ENCODE data around the gene ASXL2. TPM values are rescaled to one million over a fixed set of nuclear protein-coding genes. Genes with fewer than 3 reads are reported as not detected.

The ASXL2 gene
- total RNA-seq, 1 donor from 2014 or later = 25.8 TPM

- Mint-ChIP-seq H3K9me3 (ENCODE audit: unreplicated experiment) (peaks cover 2% of the 10 kb centered on the region), H3K4me3 (ENCODE audit: unreplicated experiment) (no peak overlapping the region), H3K27ac (ENCODE audit: unreplicated experiment) (no peak overlapping the region), H3K27me3 (ENCODE audit: low read depth, unreplicated experiment) (no peaks in the 10 kb centered on the region), H3K4me1 (ENCODE audit: low read depth, unreplicated experiment) (peaks cover 8% of the 10 kb centered on the region), H3K36me3 (ENCODE audit: low read depth, unreplicated experiment) (peaks cover 5% of the 10 kb centered on the region)
- TF ChIP-seq CTCF (IDR thresholded peaks at IDR 0.05; ENCODE audit: insufficient read depth, low read depth, low read length) (no peak), EZH2 (IDR thresholded peaks at IDR 0.05; ENCODE audit: insufficient read depth, low read length) (no peak)
- H3K4me2 ChIP-seq (ENCODE audit: low read length) = no peak overlapping the region
- H4K20me1 ChIP-seq (ENCODE audit: insufficient read depth, low read length) = peaks cover 64% of the 10 kb centered on the region
- H2AFZ ChIP-seq (ENCODE audit: low read depth, low read length) = no peak overlapping the region
- H3K79me2 ChIP-seq (ENCODE audit: insufficient read depth, low read length) = peaks cover 17% of the 10 kb centered on the region
- no peak for FAIRE-seq
- no peaks in the 10 kb centered on the region for H3K27me3 ChIP-seq (ENCODE audit: insufficient read depth, low read length)
- H3K9ac ChIP-seq (ENCODE audit: low read length) = no peak overlapping the region
- no peak overlapping the region for H3K27ac ChIP-seq (ENCODE audit: low read depth, low read length)
- H3K9me3 ChIP-seq (ENCODE audit: insufficient read depth, low read depth, low read length) = no peaks in the 10 kb centered on the region
- H3K4me3 ChIP-seq (ENCODE audit: insufficient read depth, low read depth, low read length) = no peak overlapping the region
- no peaks in the 10 kb centered on the region for H3K4me1 ChIP-seq (ENCODE audit: insufficient read depth, low read length)
- no peaks in the 10 kb centered on the region for H3K36me3 ChIP-seq (ENCODE audit: insufficient read depth, low read length)
- no peak for DNase-seq (ENCODE audit: low read depth)
These were observed 44.7 kb downstream of the ASXL2 start for GRCh38 chr2:25833566-25833965.

- H3K27me3 ChIP-seq (ENCODE audit: insufficient read depth, low read length) = no peaks in the 10 kb centered on the region
- H3K4me2 ChIP-seq (ENCODE audit: low read length) = no peak overlapping the region
- DNase-seq (ENCODE audit: low read depth) (no peak), FAIRE-seq (no peak)
- no peak overlapping the region for H3K9ac ChIP-seq (ENCODE audit: low read length)
- no peak overlapping the region for H3K27ac ChIP-seq (ENCODE audit: low read depth, low read length)
- H3K4me1 Mint-ChIP-seq (ENCODE audit: low read depth, unreplicated experiment) = peaks cover 8% of the 10 kb centered on the region
- H3K4me3 ChIP-seq (ENCODE audit: insufficient read depth, low read depth, low read length) = no peak overlapping the region
- H2AFZ ChIP-seq (ENCODE audit: low read depth, low read length) = no peak overlapping the region
- peaks cover 5% of the 10 kb centered on the region for H3K36me3 Mint-ChIP-seq (ENCODE audit: low read depth, unreplicated experiment)
- peaks cover 58% of the 10 kb centered on the region for H4K20me1 ChIP-seq (ENCODE audit: insufficient read depth, low read length)
- H3K27me3 Mint-ChIP-seq (ENCODE audit: low read depth, unreplicated experiment) = no peaks in the 10 kb centered on the region
- H3K4me1 ChIP-seq (ENCODE audit: insufficient read depth, low read length) = no peaks in the 10 kb centered on the region
- peaks cover 17% of the 10 kb centered on the region for H3K79me2 ChIP-seq (ENCODE audit: insufficient read depth, low read length)
- peaks cover 2% of the 10 kb centered on the region for H3K9me3 Mint-ChIP-seq (ENCODE audit: unreplicated experiment)
- H3K27ac Mint-ChIP-seq (ENCODE audit: unreplicated experiment) = no peak overlapping the region
- no peak overlapping the region for H3K4me3 Mint-ChIP-seq (ENCODE audit: unreplicated experiment)
- TF ChIP-seq EZH2 (IDR thresholded peaks at IDR 0.05; ENCODE audit: insufficient read depth, low read length) (no peak), CTCF (IDR thresholded peaks at IDR 0.05; ENCODE audit: insufficient read depth, low read depth, low read length) (no peak)
- H3K9me3 ChIP-seq (ENCODE audit: insufficient read depth, low read depth, low read length) = no peaks in the 10 kb centered on the region
- H3K36me3 ChIP-seq (ENCODE audit: insufficient read depth, low read length) = no peaks in the 10 kb centered on the region
These were observed 45.4 kb downstream of the ASXL2 start for GRCh38 chr2:25832897-25833296.

- peaks cover 57% of the 10 kb centered on the region for H4K20me1 ChIP-seq (ENCODE audit: insufficient read depth, low read length)
- H3K27ac Mint-ChIP-seq (ENCODE audit: unreplicated experiment) = no peak overlapping the region
- no peak for FAIRE-seq
- no peak overlapping the region for H3K9ac ChIP-seq (ENCODE audit: low read length)
- TF ChIP-seq CTCF (IDR thresholded peaks at IDR 0.05; ENCODE audit: insufficient read depth, low read depth, low read length) (no peak), EZH2 (IDR thresholded peaks at IDR 0.05; ENCODE audit: insufficient read depth, low read length) (no peak)
- H3K4me1 Mint-ChIP-seq (ENCODE audit: low read depth, unreplicated experiment) = peaks cover 8% of the 10 kb centered on the region
- no peak overlapping the region for H3K4me3 ChIP-seq (ENCODE audit: insufficient read depth, low read depth, low read length)
- no peak for DNase-seq (ENCODE audit: low read depth)
- peaks cover 17% of the 10 kb centered on the region for H3K79me2 ChIP-seq (ENCODE audit: insufficient read depth, low read length)
- no peaks in the 10 kb centered on the region for H3K4me1 ChIP-seq (ENCODE audit: insufficient read depth, low read length)
- H3K9me3 ChIP-seq (ENCODE audit: insufficient read depth, low read depth, low read length) = no peaks in the 10 kb centered on the region
- H3K27ac ChIP-seq (ENCODE audit: low read depth, low read length) = no peak overlapping the region
- no peaks in the 10 kb centered on the region for H3K27me3 ChIP-seq (ENCODE audit: insufficient read depth, low read length)
- H3K9me3 Mint-ChIP-seq (ENCODE audit: unreplicated experiment) = peaks cover 2% of the 10 kb centered on the region
- no peak overlapping the region for H3K4me2 ChIP-seq (ENCODE audit: low read length)
- peaks cover 5% of the 10 kb centered on the region for H3K36me3 Mint-ChIP-seq (ENCODE audit: low read depth, unreplicated experiment)
- H2AFZ ChIP-seq (ENCODE audit: low read depth, low read length) = no peak overlapping the region
- H3K27me3 Mint-ChIP-seq (ENCODE audit: low read depth, unreplicated experiment) = no peaks in the 10 kb centered on the region
- H3K36me3 ChIP-seq (ENCODE audit: insufficient read depth, low read length) = no peaks in the 10 kb centered on the region
- no peak overlapping the region for H3K4me3 Mint-ChIP-seq (ENCODE audit: unreplicated experiment)
These were observed 46.4 kb downstream of the ASXL2 start for GRCh38 chr2:25831746-25832449.

Measured in astrocyte (in vitro differentiated cells and primary cell).